BJ (cell line): Measurements from ENCODE around the gene CSF2RB. TPM values are rescaled to one million over a fixed set of nuclear protein-coding genes. Genes with fewer than 3 reads are reported as not detected.

Source experiments
- CTCF ChIA-PET: fragments of 350-600 bp; formaldehyde crosslinking; extraction: SDS; loops from one replicate; lab custom pipeline; 2021; ENCODE audit warnings: antibody characterized with exemption, inconsistent platforms; lab: Yijun Ruan, JAX
- POLR2A ChIA-PET: fragments of 300-600 bp; sonication (Branson Sonifier 250); formaldehyde crosslinking; extraction: SDS; loops from one replicate; lab custom pipeline; 2021; ENCODE audit warnings: antibody characterized with exemption; lab: Charles Lee
- DNase-seq: peaks from one replicate; pipeline ENCODE4 v3.0.0-alpha.2; 2011; ENCODE audit warnings: low read depth
- H3K27me3 ChIP-seq: 2 replicates; pipeline ENCODE4 v1.6.0; 2011; ENCODE audit warnings: low read length; ENCODE audit not compliant: control insufficient read depth, insufficient read depth
- H3K36me3 ChIP-seq: 2 replicates; pipeline ENCODE4 v1.5.1; 2011; ENCODE audit warnings: low read length; ENCODE audit not compliant: control insufficient read depth, insufficient read depth
- H3K4me3 ChIP-seq: 2 replicates; pipeline ENCODE4 v1.5.1; 2011; ENCODE audit warnings: low read depth, mild to moderate bottlenecking, control low read depth, low read length
- polyA plus RNA-seq: library from polyadenylated mRNA; depleted of rRNA; stranded (reverse); fragments of >200 nt; gene quantifications from 2 replicates; pipeline ENCODE4 v1.2.3, GENCODE V29; 2011
- TF ChIP-seq, protein P1 (sequence below): IDR thresholded peaks from 2 replicates; pipeline ENCODE4 v1.5.1; 2011; ENCODE audit warnings: low read depth, mild to moderate bottlenecking, control low read depth, inconsistent platforms, low read length, moderate library complexity; ENCODE audit not compliant: insufficient read depth

The CSF2RB gene
- polyA plus RNA-seq, 1 experiment: 0.02 TPM

DNA sequence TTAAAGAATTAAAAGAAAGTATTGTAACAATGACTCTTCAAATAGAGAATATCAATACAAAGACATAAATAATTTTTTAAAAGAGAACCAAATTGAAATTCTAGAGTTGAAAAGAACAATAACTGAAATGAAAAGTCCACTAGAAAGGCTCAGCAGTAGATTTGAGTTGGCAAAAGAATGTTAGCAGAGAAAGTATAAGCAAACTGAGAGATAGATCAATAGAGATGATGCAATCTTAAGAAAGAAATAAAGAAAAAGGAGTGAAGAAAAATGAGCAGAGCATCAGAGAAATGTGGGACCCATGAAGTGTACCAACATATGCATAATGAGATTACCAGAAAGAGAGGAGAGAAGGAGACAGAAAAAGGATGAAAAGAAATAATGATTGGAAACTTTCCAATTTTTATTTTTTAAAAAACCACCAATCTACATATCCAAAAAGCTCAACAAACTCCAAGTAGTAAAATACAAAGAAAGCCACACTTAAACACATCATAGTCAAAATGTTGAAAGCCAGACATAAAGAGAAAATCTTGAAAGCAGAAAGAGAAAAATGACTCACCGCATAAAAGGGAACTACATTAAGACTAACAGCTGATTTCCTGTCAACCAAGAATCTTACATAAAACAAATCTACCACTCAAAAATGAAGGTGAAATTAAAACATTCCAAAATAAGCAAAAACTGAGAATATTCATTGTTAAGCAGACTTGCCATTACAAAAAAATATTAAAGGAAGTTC, 31.8 kb upstream of the CSF2RB start:
- CTCF ChIA-PET: interaction anchor here (1.2 kb wide), 1 partner anchor 26 kb away, joined by 4 read pairs; no protein-coding TSS in a partner anchor
- no peaks in the 10 kb centered on the region for H3K36me3 ChIP-seq
- DNase-seq: no peak
- no peak overlapping the region for H3K4me3 ChIP-seq
- TF ChIP-seq, protein P1, sequence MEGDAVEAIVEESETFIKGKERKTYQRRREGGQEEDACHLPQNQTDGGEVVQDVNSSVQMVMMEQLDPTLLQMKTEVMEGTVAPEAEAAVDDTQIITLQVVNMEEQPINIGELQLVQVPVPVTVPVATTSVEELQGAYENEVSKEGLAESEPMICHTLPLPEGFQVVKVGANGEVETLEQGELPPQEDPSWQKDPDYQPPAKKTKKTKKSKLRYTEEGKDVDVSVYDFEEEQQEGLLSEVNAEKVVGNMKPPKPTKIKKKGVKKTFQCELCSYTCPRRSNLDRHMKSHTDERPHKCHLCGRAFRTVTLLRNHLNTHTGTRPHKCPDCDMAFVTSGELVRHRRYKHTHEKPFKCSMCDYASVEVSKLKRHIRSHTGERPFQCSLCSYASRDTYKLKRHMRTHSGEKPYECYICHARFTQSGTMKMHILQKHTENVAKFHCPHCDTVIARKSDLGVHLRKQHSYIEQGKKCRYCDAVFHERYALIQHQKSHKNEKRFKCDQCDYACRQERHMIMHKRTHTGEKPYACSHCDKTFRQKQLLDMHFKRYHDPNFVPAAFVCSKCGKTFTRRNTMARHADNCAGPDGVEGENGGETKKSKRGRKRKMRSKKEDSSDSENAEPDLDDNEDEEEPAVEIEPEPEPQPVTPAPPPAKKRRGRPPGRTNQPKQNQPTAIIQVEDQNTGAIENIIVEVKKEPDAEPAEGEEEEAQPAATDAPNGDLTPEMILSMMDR: no peak
- H3K27me3 ChIP-seq: peaks cover 6% of the 10 kb centered on the region
- POLR2A ChIA-PET: no interaction called here

DNA sequence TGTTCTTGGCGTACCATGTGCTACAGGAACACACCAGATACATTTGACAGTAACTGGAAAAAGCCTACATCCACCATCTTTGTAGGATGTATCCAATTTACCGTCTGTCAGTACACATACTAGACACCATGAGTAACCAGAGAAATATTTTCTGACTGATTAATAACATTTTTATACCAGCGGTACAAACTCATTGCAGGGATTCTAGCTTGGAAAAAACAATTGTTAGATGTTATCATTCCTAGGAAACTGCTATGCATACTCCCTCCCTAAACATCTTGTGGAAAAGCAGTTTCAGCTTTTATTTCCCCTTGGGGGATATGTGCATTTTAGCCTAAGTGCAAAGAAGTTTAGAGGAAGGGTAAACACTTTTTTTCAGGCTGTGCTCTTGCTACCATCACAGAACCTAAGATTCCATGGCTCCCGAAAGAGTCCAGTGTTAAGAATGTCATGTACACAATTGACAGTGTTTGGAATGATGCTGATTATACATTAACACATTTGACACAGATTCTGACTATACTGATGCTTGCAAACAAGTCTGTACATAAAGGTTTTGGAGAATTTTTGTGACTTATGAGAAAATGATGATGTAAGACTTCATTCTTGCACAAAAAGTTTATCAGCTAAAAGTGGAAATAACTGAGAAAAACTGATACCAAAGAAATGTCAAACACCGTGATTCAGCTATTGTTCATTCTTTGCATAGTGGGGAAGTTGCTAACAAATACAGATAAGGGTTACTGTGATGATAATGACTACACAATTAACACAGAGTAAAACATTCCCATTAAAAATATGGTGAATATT, 28.9 kb upstream of the CSF2RB start:
- no peak overlapping the region for H3K4me3 ChIP-seq
- no peak for DNase-seq
- ChIA-PET CTCF (interaction anchor here (0.9 to 1.6 kb wide), 4 partner anchors 8 to 28 kb away, joined by 3 to 7 read pairs (median 4); partner anchors contain the start of gene NCF4), POLR2A (no interaction called here)
- TF ChIP-seq, protein P1: no peak
- H3K27me3 ChIP-seq: no peaks in the 10 kb centered on the region; the same call in 1 of the 2 replicates
- H3K36me3 ChIP-seq: no peaks in the 10 kb centered on the region

DNA sequence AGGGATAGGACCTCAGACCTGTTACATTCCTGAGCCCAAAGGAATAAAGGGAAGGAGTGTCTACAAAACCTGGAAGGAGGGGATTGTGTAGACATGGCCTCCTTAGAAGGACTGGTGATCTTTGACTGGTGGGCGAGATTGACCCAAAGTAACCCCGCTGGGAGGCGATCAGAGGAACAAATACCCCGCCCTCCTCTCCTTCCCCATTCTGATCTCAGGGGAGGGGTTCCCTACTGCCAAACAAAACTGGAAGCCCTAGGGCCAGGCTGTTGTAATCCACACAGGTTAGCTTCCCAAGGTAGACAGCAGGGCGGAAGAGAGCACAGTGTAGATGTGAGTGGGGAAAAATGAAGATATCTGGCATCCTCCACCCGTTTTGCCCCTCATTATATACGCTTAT, 28.0 kb upstream of the CSF2RB start:
- CTCF ChIA-PET: interaction anchor here (1.0 to 1.4 kb wide), 2 partner anchors 9 to 29 kb away, joined by 3 read pairs; no protein-coding TSS in a partner anchor
- POLR2A ChIA-PET: no interaction called here
- DNase-seq: no peak

DNA sequence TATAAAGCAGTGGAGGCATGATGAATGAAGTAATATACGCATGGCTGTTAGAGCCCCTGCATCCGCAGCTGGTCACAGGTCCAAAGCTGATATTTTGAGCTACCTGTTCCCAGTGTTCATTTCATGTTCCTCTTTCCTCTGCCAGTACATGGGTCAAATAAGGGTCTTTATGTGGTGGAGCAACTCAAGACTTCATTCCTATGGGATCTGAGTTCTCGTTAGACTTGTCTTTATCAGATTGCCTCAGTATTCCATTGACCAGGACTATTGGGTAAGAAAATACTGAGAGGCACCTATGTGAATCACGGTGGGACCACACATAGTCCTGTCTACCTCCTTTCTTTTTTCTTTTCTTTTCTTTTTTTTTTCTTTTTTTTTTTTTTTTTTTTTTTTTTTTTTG, 27.4 kb upstream of the CSF2RB start:
- no peak overlapping the region for H3K4me3 ChIP-seq
- ChIA-PET POLR2A (no interaction called here), CTCF (interaction anchor here (1.4 kb wide), 1 partner anchor 30 kb away, joined by 3 read pairs; no protein-coding TSS in a partner anchor)
- H3K36me3 ChIP-seq: no peaks in the 10 kb centered on the region
- no peaks in the 10 kb centered on the region; the same call in 1 of the 2 replicates for H3K27me3 ChIP-seq
- DNase-seq: no peak
- TF ChIP-seq, protein P1: no peak

More for the DNA sequence above, 28.0 kb upstream of the CSF2RB start:
- no peaks in the 10 kb centered on the region; the same call in 1 of the 2 replicates for H3K27me3 ChIP-seq
- TF ChIP-seq, protein P1: no peak
- H3K36me3 ChIP-seq: no peaks in the 10 kb centered on the region
- no peak overlapping the region for H3K4me3 ChIP-seq

DNA sequence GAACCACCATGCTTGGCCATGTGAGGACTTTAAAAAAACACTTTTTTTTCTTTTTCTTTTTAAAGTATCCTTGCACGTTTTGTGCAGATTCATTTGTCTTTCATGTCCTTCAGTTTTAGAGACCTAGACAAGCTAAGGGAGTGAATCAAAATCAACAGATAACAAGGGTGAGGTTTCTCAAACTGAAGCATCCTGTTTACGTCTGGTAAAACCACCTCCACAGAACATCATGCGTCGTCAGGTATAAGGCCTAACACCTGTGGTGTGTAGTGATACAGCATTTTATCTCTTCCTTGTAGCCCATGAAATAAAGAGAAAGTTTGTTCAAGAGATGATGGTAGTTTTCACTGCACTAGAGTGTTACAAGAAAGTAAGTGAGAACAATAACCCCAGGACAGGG, 26.3 kb upstream of the CSF2RB start:
- no peak overlapping the region for H3K4me3 ChIP-seq
- no peak for DNase-seq
- H3K27me3 ChIP-seq: no peaks in the 10 kb centered on the region; the same call in 1 of the 2 replicates
- no peaks in the 10 kb centered on the region for H3K36me3 ChIP-seq
- CTCF ChIA-PET: interaction anchor here (0.6 to 1.4 kb wide), 2 partner anchors 18 to 31 kb away, joined by 3 to 5 read pairs; no protein-coding TSS in a partner anchor
- POLR2A ChIA-PET: no interaction called here
- TF ChIP-seq, protein P1: no peak
